Measurements from ENCODE around the gene FUT7. TPM values are rescaled to one million over a fixed set of nuclear protein-coding genes. Genes with fewer than 3 reads are reported as not detected.

Gene FUT7
- total and polyA plus RNA-seq, 2 of the 8 experiments (the other 6 are each of a cell fraction or from before 2014, with no cell fraction given) = not detected

- H3K9ac ChIP-seq (replicated peaks in 1 of 4; ENCODE audit: extremely low read depth in 1 of 4, low read depth in 3 of 4, low read length in 3 of 4) = no peak overlapping the region
- no peak overlapping the region for H4K91ac ChIP-seq (replicated peaks; ENCODE audit: insufficient read length, low read length)
- no peak overlapping the region for H2AK5ac ChIP-seq (ENCODE audit: low read depth, low read length)
- no peaks in the 10 kb centered on the region for H3K9me3 ChIP-seq (ENCODE audit: insufficient read depth in 2 of 2, low read depth in 1 of 2, low read length in 1 of 2)
- H4K20me1 ChIP-seq (replicated peaks in 1 of 2; ENCODE audit: control insufficient read depth in 1 of 2, insufficient read depth in 2 of 2, low read length in 2 of 2) = peaks cover 7 to 19% of the 10 kb centered on the region in 2 experiments
- H3K14ac ChIP-seq (ENCODE audit: insufficient read length) = no peak overlapping the region
- DNase-seq (ENCODE audit: low read depth in 1 of 2, low spot score in 2 of 2) (no peak), FAIRE-seq (no peak)
- H3K23me2 ChIP-seq (ENCODE audit: low read depth, low read length) = peaks cover 11% of the 10 kb centered on the region; the same call in 1 of the 2 replicates
- 86% methylated on average over 21 of the region's 36 CpGs; no CpG with 5 or more reads in 1 of the 2 experiments for WGBS, 2 experiments (ENCODE audit: extremely low coverage in 1 of 2, insufficient coverage in 1 of 2, insufficient read length in 1 of 2, insufficient replicate concordance in 2 of 2, low coverage in 1 of 2, low lambda C conversion rate in 2 of 2, missing lambda C conversion rate in 1 of 2)
- no peak overlapping the region for H2BK120ac ChIP-seq (replicated peaks; ENCODE audit: low read depth, low read length)
- peak overlapping the region; percentile 68 for H4K8ac ChIP-seq (ENCODE audit: extremely low read depth, insufficient read depth, low read length)
- peaks cover 3 to 8% (median 5%) of the 10 kb centered on the region in 4 experiments; a peak in 6 of 7 replicates for H3K4me1 ChIP-seq (replicated peaks in 1 of 4; ENCODE audit: control insufficient read depth in 3 of 4, insufficient read depth in 4 of 4, low read length in 3 of 4)
- no peak overlapping the region for H3K4me2 ChIP-seq (ENCODE audit: insufficient read depth in 1 of 2, low read depth in 2 of 2, low read length in 2 of 2)
- no peak overlapping the region for H3K18ac ChIP-seq (ENCODE audit: extremely low read depth, low read length)
- no peak overlapping the region for H3K4ac ChIP-seq (replicated peaks; ENCODE audit: insufficient read length, low read depth, low read length)
- H3K27ac ChIP-seq (ENCODE audit: low read depth, low read length) = no peak overlapping the region
- H4K5ac ChIP-seq (ENCODE audit: insufficient read length, low read depth, low read length) = no peak overlapping the region
- H3K27me3 ChIP-seq (replicated peaks in 1 of 4; ENCODE audit: control insufficient read depth in 3 of 4, extremely low read depth in 1 of 4, insufficient read depth in 3 of 4, low read length in 3 of 4) = peaks cover 8 to 25% (median 16%) of the 10 kb centered on the region in 4 experiments; a peak in 6 of 7 replicates
- H3K79me2 ChIP-seq (ENCODE audit: control insufficient read depth in 1 of 2, insufficient read depth in 2 of 2, low read length in 2 of 2) = peaks cover 0 to 4% of the 10 kb centered on the region in 2 experiments; a peak in 1 of 4 replicates
- H3K4me3 ChIP-seq (ENCODE audit: extremely low read depth in 1 of 4, insufficient read depth in 2 of 4, low read depth in 3 of 4, low read length in 4 of 4) = no peak overlapping the region
- no peak overlapping the region for H2BK15ac ChIP-seq (ENCODE audit: low read length)
- CTCF ChIA-PET (ENCODE audit: partially characterized antibody) = interaction anchor here (1.4 to 4.1 kb wide), 4 partner anchors 8 to 24 kb away, joined by 3 to 27 read pairs (median 12); no protein-coding TSS in a partner anchor
- POLR2A ChIA-PET (ENCODE audit: partially characterized antibody) = interaction anchor here (2.4 kb wide), 1 partner anchor 13 kb away, joined by 5 read pairs; no protein-coding TSS in a partner anchor
- no peak overlapping the region for H2BK12ac ChIP-seq (ENCODE audit: low read depth, low read length)
- H3K23ac ChIP-seq (ENCODE audit: insufficient read length) = no peak overlapping the region
- H2BK20ac ChIP-seq (ENCODE audit: low read length) = no peak overlapping the region
- peaks cover 0 to 3% (median 0%) of the 10 kb centered on the region in 4 experiments; a peak in 1 of 8 replicates for H3K36me3 ChIP-seq (ENCODE audit: control insufficient read depth in 2 of 4, insufficient read depth in 4 of 4, low read length in 3 of 4)
- no peak overlapping the region for H2AFZ ChIP-seq (ENCODE audit: low read length)
- no peak overlapping the region for H2BK5ac ChIP-seq (ENCODE audit: low read depth, low read length)
- no peak overlapping the region for H3K56ac ChIP-seq (replicated peaks; ENCODE audit: insufficient read length, low read depth, low read length)
- peaks cover 9% of the 10 kb centered on the region for H3K79me1 ChIP-seq (ENCODE audit: low read depth, low read length)
- no peak for TF ChIP-seq POU5F1 (IDR thresholded peaks at IDR 0.05; ENCODE audit: low read depth, low read length)
- TF ChIP-seq TAF1 (IDR thresholded peaks at IDR 0.05; ENCODE audit: low read depth, low read length) = no peak
- TF ChIP-seq ATF2 (IDR thresholded peaks at IDR 0.05; ENCODE audit: low read length) = no peak
- TF ChIP-seq RAD21 (IDR thresholded peaks at IDR 0.05 in 1 of 2, conservative IDR thresholded peaks at IDR 0.05 in 1 of 2; ENCODE audit: low read depth in 2 of 2, low read length in 2 of 2) = no peak
- TF ChIP-seq CTCF (IDR thresholded peaks at IDR 0.05; ENCODE audit: control extremely low read depth in 1 of 3, insufficient read depth in 1 of 3, low read depth in 1 of 3, low read length in 3 of 3) = no peak
- TF ChIP-seq EGR1 (IDR thresholded peaks at IDR 0.05; ENCODE audit: borderline replicate concordance, low read depth, low read length) = no peak
Measured at GRCh38 chr9:137042751-137043727, 11.2 kb upstream of the FUT7 start.
